Right ventricle myocardium inferior (tissue), 1 donor: Measurements from ENCODE around the gene NAV3. TPM values are rescaled to one million over a fixed set of nuclear protein-coding genes. Genes with fewer than 3 reads are reported as not detected.
"Not testable (repeated sequence)": the region's sequence is repeated elsewhere in the genome, so short reads cannot be mapped to it uniquely, and the experiment has no call there.

ENCODE experiments used
- ATAC-seq: fragments of 200-7000 bp; cut with Tn5 transposase; one replicate; pipeline ENCODE4 v1.9.1; 2020; ENCODE audit warnings: mild to moderate bottlenecking, moderate library complexity
- DNase-seq: peaks from one replicate; pipeline ENCODE4 v3.0.0; 2021; ENCODE audit errors: missing footprints
- intact Hi-C: fragments of 100-400 bp; cut with DNase I; formaldehyde crosslinking; loops from one replicate; pipeline ENCODE4 v1.11.0; 2022
- total RNA-seq: library from RNA; stranded (reverse); fragmentation: NEBNext Ultra II Directional; extraction: Animal tissue kit (Norgen Biotek cat#: 25700); gene quantifications from one replicate; pipeline ENCODE4 v1.2.1, GENCODE V29; 2021
- donor health status: DM: no; HTN: yes; CAD: no; lungs with severe emphysema.

NAV3 gene
- total RNA-seq, 1 donor from 2014 or later, result 2.6 TPM

DNA sequence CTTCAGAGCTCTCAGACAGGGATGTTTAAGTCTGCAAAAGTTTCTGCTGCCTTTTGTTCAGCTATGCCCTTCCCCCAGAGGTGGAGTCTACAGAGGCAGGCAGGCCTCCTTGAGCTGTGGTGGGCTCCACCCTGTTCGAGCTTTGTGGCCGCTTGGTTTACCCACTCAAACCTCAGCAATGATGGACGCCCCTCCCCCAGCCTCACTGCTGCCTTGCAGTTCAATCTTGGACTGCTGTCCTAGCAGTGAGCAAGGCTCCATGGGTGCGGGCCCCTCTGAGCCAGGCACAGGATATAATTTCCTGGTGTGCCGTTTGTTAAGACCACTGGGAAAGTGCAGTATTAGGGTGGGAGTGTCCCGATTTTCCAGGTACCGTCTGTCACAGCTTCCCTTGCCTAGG is 427.0 kb downstream of the NAV3 start:
- intact Hi-C loops, DNase-seq, ATAC-seq: not testable (repeated sequence)

DNA sequence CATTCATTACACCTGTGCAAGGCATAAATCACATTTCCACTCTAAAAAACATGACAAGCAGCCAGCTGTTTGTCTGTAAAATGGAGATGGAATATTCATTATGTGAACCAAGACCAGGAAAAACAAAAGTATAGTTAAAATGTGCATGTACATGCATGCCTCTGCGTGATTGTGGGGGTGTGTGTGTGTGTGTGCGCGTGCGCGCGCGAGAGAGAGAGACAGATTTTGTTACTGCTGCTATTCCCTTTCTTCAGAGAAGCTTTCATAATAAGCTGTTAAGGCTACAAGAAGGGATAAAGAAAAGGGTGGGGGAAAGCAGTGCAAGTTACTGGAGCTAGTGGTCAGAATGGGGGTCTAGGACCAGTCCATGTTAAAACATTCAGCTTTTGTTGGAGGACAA is 430.3 kb downstream of the NAV3 start:
- ATAC-seq, result no peak
- no peak for DNase-seq
- intact Hi-C loops, result no loop called here

- DNase-seq (no peak), ATAC-seq (no peak)
- intact Hi-C loops, result no loop called here
Observed at GRCh38 chr12:78261901-78262300, 431.2 kb downstream of the NAV3 start.
